ENCODE data around the gene SNRPA.

DNA sequence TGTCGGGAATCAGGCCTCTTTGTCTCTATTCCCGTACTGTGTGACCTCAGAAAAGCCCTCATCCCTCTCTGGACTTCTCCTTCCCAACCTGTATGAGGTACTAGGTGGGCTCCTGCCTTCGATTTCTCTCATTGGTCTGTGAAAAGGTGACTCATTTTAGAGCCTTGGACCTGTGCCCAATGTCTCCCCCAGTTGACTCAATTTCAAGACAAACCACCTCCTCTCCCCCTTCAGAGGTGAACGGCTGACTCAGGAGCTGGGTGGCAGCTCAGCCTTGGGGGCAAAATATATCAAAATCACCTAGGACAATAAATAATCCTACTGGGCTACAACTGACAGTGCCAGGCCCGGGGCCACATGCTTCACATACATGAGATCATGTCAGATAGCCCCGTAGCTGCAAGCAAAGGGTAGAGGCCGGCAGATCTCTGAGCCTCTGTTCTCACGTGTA is 34.9 kb upstream of the SNRPA start:
- TF ChIP-seq, protein P1, sequence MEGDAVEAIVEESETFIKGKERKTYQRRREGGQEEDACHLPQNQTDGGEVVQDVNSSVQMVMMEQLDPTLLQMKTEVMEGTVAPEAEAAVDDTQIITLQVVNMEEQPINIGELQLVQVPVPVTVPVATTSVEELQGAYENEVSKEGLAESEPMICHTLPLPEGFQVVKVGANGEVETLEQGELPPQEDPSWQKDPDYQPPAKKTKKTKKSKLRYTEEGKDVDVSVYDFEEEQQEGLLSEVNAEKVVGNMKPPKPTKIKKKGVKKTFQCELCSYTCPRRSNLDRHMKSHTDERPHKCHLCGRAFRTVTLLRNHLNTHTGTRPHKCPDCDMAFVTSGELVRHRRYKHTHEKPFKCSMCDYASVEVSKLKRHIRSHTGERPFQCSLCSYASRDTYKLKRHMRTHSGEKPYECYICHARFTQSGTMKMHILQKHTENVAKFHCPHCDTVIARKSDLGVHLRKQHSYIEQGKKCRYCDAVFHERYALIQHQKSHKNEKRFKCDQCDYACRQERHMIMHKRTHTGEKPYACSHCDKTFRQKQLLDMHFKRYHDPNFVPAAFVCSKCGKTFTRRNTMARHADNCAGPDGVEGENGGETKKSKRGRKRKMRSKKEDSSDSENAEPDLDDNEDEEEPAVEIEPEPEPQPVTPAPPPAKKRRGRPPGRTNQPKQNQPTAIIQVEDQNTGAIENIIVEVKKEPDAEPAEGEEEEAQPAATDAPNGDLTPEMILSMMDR (IDR thresholded peaks at IDR 0.05) = peak in 1 of 3 experiments; percentile 7
- TF ChIP-seq POLR2A (IDR thresholded peaks at IDR 0.05) = no peak
- no peak for TF ChIP-seq POLR2AphosphoS5 (IDR thresholded peaks at IDR 0.05; ENCODE audit: insufficient read depth in 1 of 2, low read depth in 1 of 2)
